ENCODE measurements around the gene GCNT2. TPM values are rescaled to one million over a fixed set of nuclear protein-coding genes. Genes with fewer than 3 reads are reported as not detected.

Gene GCNT2
- total RNA-seq, 1 experiment from 2014 or later, result 0.28 TPM

DNA sequence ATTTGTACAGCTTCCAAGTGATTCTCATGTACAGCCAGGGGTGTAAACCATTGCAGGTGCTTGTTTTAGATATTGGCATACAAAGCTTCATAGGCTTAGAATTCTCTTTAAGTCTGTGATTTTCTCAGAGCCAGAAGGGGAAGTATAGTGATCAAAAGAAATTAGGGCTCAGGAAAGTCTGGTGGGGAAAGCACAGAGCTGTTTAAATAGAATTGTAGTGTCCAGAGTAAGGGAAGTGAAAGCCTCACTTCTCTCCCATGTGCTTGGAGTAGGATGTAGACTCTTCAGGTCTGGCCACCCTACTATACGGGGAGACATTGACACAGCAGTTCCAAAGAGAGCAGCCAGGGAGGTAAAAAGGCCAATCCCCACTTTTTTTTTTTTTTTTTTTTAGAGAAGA is 10.4 kb downstream of the GCNT2 start:
- no TSS peak for BruUV-seq (replicated peaks)
- Histone ChIP-seq H3K36me3 (ENCODE audit: insufficient read depth, low read length, poor library complexity, severe bottlenecking) (no peaks in the 10 kb centered on the region), H3K27ac (ENCODE audit: low read depth, low read length, poor library complexity, severe bottlenecking) (no peak overlapping the region), H3K4me3 (ENCODE audit: low read depth, low read length, poor library complexity, severe bottlenecking) (no peak overlapping the region), H3K9me3 (ENCODE audit: low read depth, low read length, poor library complexity, severe bottlenecking) (no peaks in the 10 kb centered on the region), H3K27me3 (replicated peaks; ENCODE audit: insufficient read depth, low read depth, low read length, poor library complexity) (no peaks in the 10 kb centered on the region), H3K4me1 (ENCODE audit: insufficient read depth, low read length, poor library complexity, severe bottlenecking) (no peaks in the 10 kb centered on the region)
- TF ChIP-seq, protein P1, sequence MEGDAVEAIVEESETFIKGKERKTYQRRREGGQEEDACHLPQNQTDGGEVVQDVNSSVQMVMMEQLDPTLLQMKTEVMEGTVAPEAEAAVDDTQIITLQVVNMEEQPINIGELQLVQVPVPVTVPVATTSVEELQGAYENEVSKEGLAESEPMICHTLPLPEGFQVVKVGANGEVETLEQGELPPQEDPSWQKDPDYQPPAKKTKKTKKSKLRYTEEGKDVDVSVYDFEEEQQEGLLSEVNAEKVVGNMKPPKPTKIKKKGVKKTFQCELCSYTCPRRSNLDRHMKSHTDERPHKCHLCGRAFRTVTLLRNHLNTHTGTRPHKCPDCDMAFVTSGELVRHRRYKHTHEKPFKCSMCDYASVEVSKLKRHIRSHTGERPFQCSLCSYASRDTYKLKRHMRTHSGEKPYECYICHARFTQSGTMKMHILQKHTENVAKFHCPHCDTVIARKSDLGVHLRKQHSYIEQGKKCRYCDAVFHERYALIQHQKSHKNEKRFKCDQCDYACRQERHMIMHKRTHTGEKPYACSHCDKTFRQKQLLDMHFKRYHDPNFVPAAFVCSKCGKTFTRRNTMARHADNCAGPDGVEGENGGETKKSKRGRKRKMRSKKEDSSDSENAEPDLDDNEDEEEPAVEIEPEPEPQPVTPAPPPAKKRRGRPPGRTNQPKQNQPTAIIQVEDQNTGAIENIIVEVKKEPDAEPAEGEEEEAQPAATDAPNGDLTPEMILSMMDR (conservative IDR thresholded peaks at IDR 0.05; ENCODE audit: low read depth, low read length), result no peak
- no peak for TF ChIP-seq EZH2 (IDR thresholded peaks at IDR 0.05; ENCODE audit: borderline replicate concordance, low read depth, low read length, poor library complexity, severe bottlenecking)
- POLR2A ChIA-PET (ENCODE audit: low non-redundant PET), result no interaction called here
- intact Hi-C loops (cut with micrococcal nuclease; ENCODE audit: unreplicated experiment), result no loop called here
- CTCF ChIA-PET, result interaction anchor here (0.7 kb wide), 1 partner anchor 30 kb away, joined by 6 read pairs; no protein-coding TSS in a partner anchor
- no peak for DNase-seq (ENCODE audit: low spot score)

GRCh38 chr6:10531942-10532341 is 10.8 kb downstream of the GCNT2 start:
- Histone ChIP-seq H3K27me3 (replicated peaks; ENCODE audit: insufficient read depth, low read depth, low read length, poor library complexity) (no peaks in the 10 kb centered on the region), H3K36me3 (ENCODE audit: insufficient read depth, low read length, poor library complexity, severe bottlenecking) (no peaks in the 10 kb centered on the region), H3K27ac (ENCODE audit: low read depth, low read length, poor library complexity, severe bottlenecking) (no peak overlapping the region), H3K4me1 (ENCODE audit: insufficient read depth, low read length, poor library complexity, severe bottlenecking) (no peaks in the 10 kb centered on the region), H3K4me3 (ENCODE audit: low read depth, low read length, poor library complexity, severe bottlenecking) (no peak overlapping the region), H3K9me3 (ENCODE audit: low read depth, low read length, poor library complexity, severe bottlenecking) (no peaks in the 10 kb centered on the region)
- no TSS peak for BruUV-seq (replicated peaks)
- POLR2A ChIA-PET (ENCODE audit: low non-redundant PET), result no interaction called here
- DNase-seq (ENCODE audit: low spot score), result no peak
- CTCF ChIA-PET, result interaction anchor here (0.7 kb wide), 1 partner anchor 29 kb away, joined by 6 read pairs; no protein-coding TSS in a partner anchor
- TF ChIP-seq EZH2 (IDR thresholded peaks at IDR 0.05; ENCODE audit: borderline replicate concordance, low read depth, low read length, poor library complexity, severe bottlenecking), result no peak
- intact Hi-C loops (cut with micrococcal nuclease; ENCODE audit: unreplicated experiment), result no loop called here

- no TSS peak for BruUV-seq (replicated peaks)
- POLR2A ChIA-PET (ENCODE audit: low non-redundant PET), result no interaction called here
- Histone ChIP-seq H3K27me3 (replicated peaks; ENCODE audit: insufficient read depth, low read depth, low read length, poor library complexity) (no peaks in the 10 kb centered on the region), H3K36me3 (ENCODE audit: insufficient read depth, low read length, poor library complexity, severe bottlenecking) (no peaks in the 10 kb centered on the region), H3K4me3 (ENCODE audit: low read depth, low read length, poor library complexity, severe bottlenecking) (no peak overlapping the region), H3K27ac (ENCODE audit: low read depth, low read length, poor library complexity, severe bottlenecking) (no peak overlapping the region), H3K4me1 (ENCODE audit: insufficient read depth, low read length, poor library complexity, severe bottlenecking) (no peaks in the 10 kb centered on the region), H3K9me3 (ENCODE audit: low read depth, low read length, poor library complexity, severe bottlenecking) (no peaks in the 10 kb centered on the region)
- no peak for TF ChIP-seq EZH2 (IDR thresholded peaks at IDR 0.05; ENCODE audit: borderline replicate concordance, low read depth, low read length, poor library complexity, severe bottlenecking)
- TF ChIP-seq, protein P1 (conservative IDR thresholded peaks at IDR 0.05; ENCODE audit: low read depth, low read length), result no peak
- intact Hi-C loops (cut with micrococcal nuclease; ENCODE audit: unreplicated experiment), result no loop called here
- no peak for DNase-seq (ENCODE audit: low spot score)
- CTCF ChIA-PET, result interaction anchor here (0.7 kb wide), 1 partner anchor 29 kb away, joined by 6 read pairs; no protein-coding TSS in a partner anchor
Observed at GRCh38 chr6:10532392-10532791, 11.2 kb downstream of the GCNT2 start.

GRCh38 chr6:10534419-10534762 is 13.2 kb downstream of the GCNT2 start:
- no peak overlapping the region for H3K27ac ChIP-seq (ENCODE audit: low read depth, low read length, poor library complexity, severe bottlenecking)
- POLR2A ChIA-PET (ENCODE audit: low non-redundant PET), result no interaction called here
- H3K27me3 ChIP-seq (replicated peaks; ENCODE audit: insufficient read depth, low read depth, low read length, poor library complexity), result no peaks in the 10 kb centered on the region
- CTCF ChIA-PET, result no interaction called here
- no peak overlapping the region for H3K4me3 ChIP-seq (ENCODE audit: low read depth, low read length, poor library complexity, severe bottlenecking)
- DNase-seq (ENCODE audit: low spot score), result no peak
- intact Hi-C loops (cut with micrococcal nuclease; ENCODE audit: unreplicated experiment), result no loop called here
- H3K9me3 ChIP-seq (ENCODE audit: low read depth, low read length, poor library complexity, severe bottlenecking), result no peaks in the 10 kb centered on the region
- H3K36me3 ChIP-seq (ENCODE audit: insufficient read depth, low read length, poor library complexity, severe bottlenecking), result no peaks in the 10 kb centered on the region
- TF ChIP-seq, protein P1 (conservative IDR thresholded peaks at IDR 0.05; ENCODE audit: low read depth, low read length), result no peak
- TF ChIP-seq EZH2 (IDR thresholded peaks at IDR 0.05; ENCODE audit: borderline replicate concordance, low read depth, low read length, poor library complexity, severe bottlenecking), result no peak
- no TSS peak for BruUV-seq (replicated peaks)
- no peaks in the 10 kb centered on the region for H3K4me1 ChIP-seq (ENCODE audit: insufficient read depth, low read length, poor library complexity, severe bottlenecking)
